CD4-positive, alpha-beta T cell treated with Interleukin-4 for 1 hour (primary cell): ENCODE measurements around the gene ZXDC.
A peak's percentile ranks its signal among the peaks of the same experiment; 100 is the strongest.

Source experiments
- DNase-seq, 2 donors: peaks; one replicate each; pipeline ENCODE4 v3.0.0-alpha.2; 2020 to 2022

ZXDC gene

GRCh38 chr3:126413693-126414080, 62.0 kb downstream of the ZXDC start:
- DNase-seq: no peak

GRCh38 chr3:126412841-126413692, 62.6 kb downstream of the ZXDC start:
- DNase-seq: no peak

- DNase-seq: no peak
Measured at GRCh38 chr3:126408099-126408498, 67.6 kb downstream of the ZXDC start.

DNA sequence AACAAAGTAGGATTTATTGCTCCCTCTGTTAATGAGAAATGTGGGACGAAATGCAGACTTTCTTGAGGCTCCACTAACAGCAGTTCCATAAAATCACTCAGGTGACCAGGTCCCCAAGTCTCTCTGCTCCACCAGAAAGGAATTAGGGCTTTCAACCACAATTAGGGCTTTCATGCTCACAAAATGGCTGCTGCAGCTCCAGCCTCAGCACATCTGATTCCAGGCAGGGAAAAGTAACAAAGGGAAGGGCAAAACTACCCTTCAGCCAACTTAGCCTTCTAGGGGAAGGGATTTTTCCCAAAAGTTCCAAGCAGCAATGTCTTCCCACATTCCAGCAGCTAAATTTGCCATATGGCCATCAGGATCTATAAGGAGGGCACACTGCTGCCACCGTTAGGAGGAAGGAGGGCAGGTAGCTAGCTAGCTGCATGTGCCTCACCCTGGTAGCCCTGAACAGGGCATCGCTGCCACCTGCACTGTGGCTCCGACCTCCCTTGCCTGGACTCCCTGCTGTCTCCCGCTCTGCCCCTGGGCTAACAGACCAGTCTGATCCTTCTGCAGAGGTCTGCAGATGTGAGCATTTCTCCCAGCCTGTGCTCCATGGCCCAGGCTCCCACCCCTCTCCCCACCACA, 68.2 kb downstream of the ZXDC start:
- DNase-seq: no peak

- DNase-seq: no peak
Measured at GRCh38 chr3:126406389-126407296, 69.0 kb downstream of the ZXDC start.

DNA sequence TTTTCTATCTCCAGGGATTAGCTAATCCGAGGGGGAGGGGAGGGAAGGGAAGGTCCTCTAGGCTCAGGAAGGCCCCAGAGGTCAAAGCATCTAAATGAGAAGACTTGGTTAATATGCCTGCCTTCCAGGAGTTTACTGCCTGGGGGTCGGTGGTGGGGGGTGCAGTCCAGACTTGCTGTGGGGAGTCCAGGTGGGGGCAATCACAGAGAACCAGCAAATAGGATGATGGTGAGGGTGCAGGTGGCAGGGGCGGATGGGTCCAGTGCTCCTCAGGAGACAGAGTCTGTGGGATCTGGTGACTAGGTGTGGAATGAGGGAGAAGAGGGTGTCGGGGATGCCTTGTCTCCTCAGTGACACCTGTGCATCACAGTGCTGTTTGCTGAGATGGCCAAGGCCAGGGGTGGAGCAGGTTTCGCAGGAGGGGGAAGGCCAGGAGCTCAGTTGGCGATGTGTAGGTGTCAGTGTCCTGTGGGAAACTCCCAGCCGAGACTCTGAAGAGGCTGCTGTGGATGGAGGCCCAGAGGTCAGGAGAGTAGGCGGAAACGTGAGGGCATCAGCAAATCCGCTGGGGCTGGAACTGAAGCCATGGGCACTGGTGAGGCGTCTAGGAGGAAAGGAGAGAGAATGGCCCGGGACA, 72.9 kb downstream of the ZXDC start:
- no peak for DNase-seq

DNA sequence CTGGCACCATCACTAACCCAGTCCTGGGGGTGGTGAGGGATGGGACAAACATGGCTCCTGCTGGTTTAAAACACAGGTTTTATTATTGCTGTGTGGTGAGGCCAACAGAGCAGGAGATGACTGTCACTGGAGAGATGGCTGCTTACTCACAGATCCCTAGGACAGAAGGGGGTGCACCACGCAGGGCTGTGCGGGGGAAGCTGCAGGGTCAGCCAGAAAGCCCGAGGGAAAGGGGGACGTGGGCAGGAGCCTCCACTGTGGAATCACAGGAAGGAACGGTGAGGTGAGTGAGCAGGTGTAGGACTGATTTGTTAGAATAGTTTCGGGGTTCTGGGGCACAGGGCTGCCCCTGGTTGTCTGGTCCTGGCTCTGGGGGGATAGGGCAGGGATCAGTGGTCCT, 73.5 kb downstream of the ZXDC start:
- DNase-seq: no peak

- DNase-seq: no peak
Measured at GRCh38 chr3:126401611-126402160, 74.0 kb downstream of the ZXDC start.

- no peak for DNase-seq
Measured at GRCh38 chr3:126399756-126400155, 75.9 kb downstream of the ZXDC start.

DNA sequence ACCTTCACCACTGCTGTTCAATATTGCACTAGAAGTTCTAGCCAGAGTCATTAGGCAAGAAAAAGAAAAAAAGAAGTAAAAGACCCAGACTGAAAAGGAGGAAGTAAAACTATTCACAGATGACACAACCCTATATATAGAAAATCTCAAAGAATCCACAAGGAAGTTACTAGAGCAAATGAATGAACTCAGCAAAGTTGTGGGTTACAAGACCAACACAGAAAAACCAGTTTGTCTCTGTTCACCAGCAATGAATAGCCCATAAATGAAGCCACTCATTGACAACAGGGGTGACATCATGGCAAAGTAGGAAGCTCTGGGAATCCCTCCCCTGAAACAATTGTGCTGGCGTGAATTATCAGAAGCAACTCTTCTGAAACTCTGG, 76.3 kb downstream of the ZXDC start:
- no peak for DNase-seq

DNA sequence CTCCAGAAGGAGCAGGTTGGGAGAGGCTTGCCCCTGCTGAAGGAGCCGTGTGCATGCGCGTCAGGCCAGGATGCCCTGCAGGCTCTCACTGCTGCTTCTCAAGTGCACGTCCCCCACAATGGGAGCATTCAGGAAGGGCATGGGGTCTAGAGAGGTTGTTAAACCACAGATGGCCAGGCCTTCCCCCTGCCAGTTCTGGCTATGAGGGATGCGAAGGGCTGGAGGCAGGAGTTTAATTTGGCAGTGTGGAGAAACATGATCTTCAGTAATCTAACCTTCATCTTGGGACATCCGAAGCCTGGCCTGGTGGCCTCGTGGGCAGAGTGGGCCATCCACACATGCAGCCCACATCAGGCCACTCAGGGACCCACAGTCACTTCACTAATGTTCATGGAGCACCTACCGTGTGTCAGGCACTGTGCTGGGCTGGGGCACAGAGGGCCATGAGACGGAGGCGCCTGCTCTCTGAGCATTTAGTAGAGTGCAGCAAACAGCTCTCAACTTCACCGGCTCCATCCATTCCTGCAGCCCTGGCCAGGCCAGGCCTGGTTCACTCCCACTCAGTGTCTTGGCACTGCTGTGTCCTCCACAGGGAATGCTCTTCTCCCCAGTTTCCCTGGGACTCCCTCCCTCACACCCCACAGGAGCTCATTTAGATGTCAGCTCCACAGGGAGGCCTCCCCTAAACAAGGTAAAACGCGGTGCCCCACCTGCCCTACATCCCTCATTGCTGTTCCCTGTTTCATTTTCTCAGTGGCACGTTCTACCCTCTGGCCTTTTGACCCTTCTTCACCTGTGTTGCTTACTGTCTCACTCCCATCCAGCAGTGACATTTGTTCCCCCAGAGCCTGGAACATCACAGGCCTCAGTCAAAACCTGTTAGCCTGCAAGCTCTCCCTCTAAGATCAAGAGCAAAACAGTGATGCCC, 77.0 kb downstream of the ZXDC start:
- no peak for DNase-seq

DNA sequence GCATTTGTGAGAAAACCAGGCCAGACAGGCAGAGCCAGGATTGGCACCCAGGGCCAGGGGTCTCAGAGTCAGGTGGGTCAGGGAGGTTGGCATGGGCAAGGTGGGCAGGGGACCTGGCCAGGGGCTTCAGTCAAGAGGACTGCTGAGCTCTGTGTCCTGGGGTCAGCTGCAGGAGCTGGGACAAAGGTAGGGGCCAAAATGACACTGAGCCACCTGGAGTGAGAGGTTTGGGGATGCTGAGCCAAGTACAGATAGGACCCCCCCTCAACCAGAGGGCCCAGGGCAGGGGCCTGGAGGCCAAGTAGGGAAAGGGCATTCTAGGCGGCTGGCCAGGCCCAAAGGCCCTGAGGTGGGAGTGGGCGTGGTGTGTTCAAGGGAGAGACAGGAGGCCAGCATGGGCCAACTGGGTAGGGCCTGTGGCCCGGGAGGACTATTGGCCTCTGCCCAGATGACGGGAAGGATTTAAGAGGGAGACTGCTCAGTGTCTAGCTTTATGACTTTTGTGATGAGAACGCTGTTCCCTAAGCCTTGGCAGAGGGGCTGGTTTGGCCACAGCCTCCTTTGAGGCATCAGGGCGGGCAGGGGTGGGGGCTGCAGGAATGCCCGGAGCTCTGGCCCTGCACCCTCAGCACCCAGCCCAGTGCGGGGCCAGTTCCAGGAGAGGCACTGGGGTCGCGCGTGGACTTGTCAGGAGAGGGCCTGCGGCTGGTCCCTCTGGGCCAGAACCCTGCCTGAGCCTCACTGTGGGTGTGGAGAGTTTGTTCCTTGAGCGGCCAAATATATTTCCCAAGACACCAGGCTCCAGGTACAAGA, 77.9 kb downstream of the ZXDC start:
- DNase-seq: no peak

DNA sequence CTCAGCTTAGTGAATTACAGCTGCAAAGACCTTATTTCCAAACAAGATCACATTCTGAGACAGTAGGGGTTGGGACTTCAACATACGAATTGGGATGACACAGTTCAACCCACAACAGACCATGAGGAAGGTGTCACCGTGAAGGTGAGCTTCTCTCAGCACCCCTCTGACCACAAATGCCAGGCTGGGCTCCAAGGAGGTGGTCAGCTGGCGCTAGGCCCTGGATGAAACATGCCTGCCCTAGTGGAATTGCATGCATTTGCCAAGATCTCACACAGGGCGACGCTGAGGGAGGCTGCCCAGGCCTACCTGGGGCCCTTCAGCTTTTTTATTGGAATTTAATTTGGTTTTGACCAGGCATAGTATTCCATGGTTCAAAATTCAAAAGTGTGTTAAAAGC, 79.2 kb downstream of the ZXDC start:
- DNase-seq: no peak

GRCh38 chr3:126395846-126396513, 79.7 kb downstream of the ZXDC start:
- no peak for DNase-seq

- DNase-seq: no peak
Measured at GRCh38 chr3:126394977-126395321, 80.7 kb downstream of the ZXDC start.

GRCh38 chr3:126394179-126394976, 81.3 kb downstream of the ZXDC start, which contains the start of gene CFAP100:
CFAP100 (plus strand) TSS chr3:126394909; CDS start chr3:126396001, 1,092 bp downstream.
- no peak for DNase-seq

DNA sequence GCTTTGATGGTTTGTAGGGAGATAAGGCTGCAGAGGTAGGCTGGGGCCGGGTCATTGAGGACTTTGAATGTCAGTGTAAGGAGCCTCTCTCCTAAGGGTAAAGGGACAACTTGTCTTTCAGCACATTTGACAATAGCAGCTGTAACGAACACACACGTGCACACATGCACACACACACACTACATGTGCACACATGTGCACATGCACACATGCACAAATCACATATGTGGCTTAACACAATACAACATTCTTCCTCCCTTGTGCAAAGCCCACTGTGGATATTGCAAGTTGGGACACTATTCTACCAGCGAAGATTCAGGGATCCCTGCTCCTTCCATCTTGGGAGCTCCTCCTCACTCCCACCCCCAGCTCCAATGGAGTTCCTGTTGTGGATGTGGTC, 82.1 kb downstream of the ZXDC start:
- DNase-seq: no peak

GRCh38 chr3:126392246-126392645, 83.4 kb downstream of the ZXDC start:
- peak in 1 of 2 donors; percentile 8 for DNase-seq

- no peak for DNase-seq
Measured at GRCh38 chr3:126391631-126392030, 84.1 kb downstream of the ZXDC start.
